ENCODE results near the gene TBC1D14. TPM values are rescaled to one million over a fixed set of nuclear protein-coding genes. Genes with fewer than 3 reads are reported as not detected.

The TBC1D14 gene
- total RNA-seq, 1 donor, result 42.3 TPM

GRCh38 chr4:6983544-6984142 is 74.0 kb downstream of the TBC1D14 start:
- H3K4me3 ChIP-seq (ENCODE audit: low read depth, low read length), result no peak overlapping the region
- no peak for DNase-seq (ENCODE audit: low read depth)
- no peak for TF ChIP-seq CTCF (IDR thresholded peaks at IDR 0.05; ENCODE audit: insufficient read depth, low read depth, low read length)

- no peak overlapping the region for H3K4me3 ChIP-seq (ENCODE audit: low read depth, low read length)
- DNase-seq (ENCODE audit: low read depth), result no peak
- no peak for TF ChIP-seq CTCF (IDR thresholded peaks at IDR 0.05; ENCODE audit: insufficient read depth, low read depth, low read length)
Measured at GRCh38 chr4:6984612-6985425, 75.2 kb downstream of the TBC1D14 start.

- H3K4me3 ChIP-seq (ENCODE audit: low read depth, low read length), result peak overlapping the region; percentile 75
- DNase-seq (ENCODE audit: low read depth), result peak; percentile 54
- no peak for TF ChIP-seq CTCF (IDR thresholded peaks at IDR 0.05; ENCODE audit: insufficient read depth, low read depth, low read length)
Measured at GRCh38 chr4:6986072-6986780, 76.6 kb downstream of the TBC1D14 start.

GRCh38 chr4:6986781-6987587 is 77.4 kb downstream of the TBC1D14 start:
- peak; percentile 94 for DNase-seq (ENCODE audit: low read depth)
- H3K4me3 ChIP-seq (ENCODE audit: low read depth, low read length), result peak overlapping the region; percentile 80
- TF ChIP-seq CTCF (IDR thresholded peaks at IDR 0.05; ENCODE audit: insufficient read depth, low read depth, low read length), result peak; percentile 3

GRCh38 chr4:6987588-6987961 is 77.9 kb downstream of the TBC1D14 start:
- peak overlapping the region; percentile 80 for H3K4me3 ChIP-seq (ENCODE audit: low read depth, low read length)
- no peak for TF ChIP-seq CTCF (IDR thresholded peaks at IDR 0.05; ENCODE audit: insufficient read depth, low read depth, low read length)
- DNase-seq (ENCODE audit: low read depth), result peak; percentile 26

GRCh38 chr4:6988016-6988715 is 78.5 kb downstream of the TBC1D14 start:
- DNase-seq (ENCODE audit: low read depth), result no peak
- TF ChIP-seq CTCF (IDR thresholded peaks at IDR 0.05; ENCODE audit: insufficient read depth, low read depth, low read length), result no peak
- peak overlapping the region; percentile 80 for H3K4me3 ChIP-seq (ENCODE audit: low read depth, low read length)

Measured in fibroblast of villous mesenchyme (primary cell).